GM21528 (cell line): ENCODE data around the gene PIGX.

Experiments
- ATAC-seq: cut with Tn5 transposase; IDR thresholded peaks from one replicate; pipeline ENCODE4 v1.9.1; 2021; ENCODE audit warnings: mild to moderate bottlenecking, moderate library complexity; ENCODE audit not compliant: unreplicated experiment, low FRiP score

The PIGX gene

DNA sequence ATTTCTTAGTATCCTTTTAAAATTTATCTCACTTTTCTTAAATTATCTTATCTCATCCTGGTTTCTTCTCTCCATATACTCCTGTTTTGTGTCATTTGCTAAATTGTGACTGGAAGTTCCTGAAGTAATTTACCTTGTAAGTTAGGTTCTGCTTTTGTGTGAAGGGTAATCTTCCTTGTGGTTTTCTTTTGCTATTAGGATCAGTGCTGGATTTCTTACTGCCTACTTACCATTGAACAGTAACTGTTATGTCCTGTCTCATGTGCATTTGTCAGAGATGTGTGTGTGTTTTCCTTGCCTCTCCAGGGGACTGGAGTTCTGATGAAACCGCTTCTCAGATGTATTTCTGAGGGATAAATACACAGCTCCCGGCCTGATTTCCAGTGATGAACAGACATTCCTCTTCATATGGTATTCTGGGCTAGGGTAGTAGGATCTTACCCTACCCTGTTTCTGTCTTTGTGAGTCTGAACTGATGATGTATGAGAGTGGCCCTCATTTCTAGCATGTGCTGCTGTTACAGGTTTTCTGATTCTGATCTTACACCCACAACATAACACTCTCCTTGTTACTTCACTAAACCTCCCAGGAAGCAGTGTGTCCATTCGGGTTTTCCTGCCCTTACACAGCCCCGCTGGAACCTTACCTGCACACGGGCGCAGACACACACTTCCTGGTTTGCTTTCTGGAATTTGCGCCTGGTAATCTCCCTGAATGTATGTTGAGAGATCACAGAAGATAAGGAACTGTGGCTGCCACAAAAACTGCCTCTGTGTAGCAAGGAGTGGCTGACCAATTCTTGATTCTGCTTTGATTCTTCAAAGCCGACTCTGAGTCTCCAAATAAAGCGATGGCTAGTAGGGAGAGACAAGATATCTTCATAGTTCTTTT lies 42.2 kb downstream of the PIGX start:
- ATAC-seq = no peak

DNA sequence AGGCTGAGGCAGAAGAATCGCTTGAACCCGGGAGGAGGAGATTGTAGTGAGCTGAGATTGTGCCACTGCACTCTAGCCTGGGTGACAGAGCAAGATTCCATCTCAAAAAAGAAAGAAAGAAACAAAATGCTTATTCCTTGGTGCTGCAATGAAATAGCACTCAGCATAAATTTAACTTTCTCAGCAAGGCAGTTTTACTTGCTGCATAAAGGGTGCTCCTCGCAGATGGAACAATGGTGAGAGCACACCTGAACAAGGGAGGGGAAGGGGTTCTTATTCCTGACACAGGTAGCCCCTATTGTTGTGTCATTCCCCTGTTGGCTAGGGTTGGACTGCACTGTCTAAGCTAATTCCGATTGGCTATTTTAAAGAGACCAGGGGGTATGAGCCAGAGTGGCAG lies 44.6 kb downstream of the PIGX start:
- ATAC-seq = no peak

GRCh38 chr3:196757876-196758739 lies 45.9 kb downstream of the PIGX start:
- no peak for ATAC-seq

DNA sequence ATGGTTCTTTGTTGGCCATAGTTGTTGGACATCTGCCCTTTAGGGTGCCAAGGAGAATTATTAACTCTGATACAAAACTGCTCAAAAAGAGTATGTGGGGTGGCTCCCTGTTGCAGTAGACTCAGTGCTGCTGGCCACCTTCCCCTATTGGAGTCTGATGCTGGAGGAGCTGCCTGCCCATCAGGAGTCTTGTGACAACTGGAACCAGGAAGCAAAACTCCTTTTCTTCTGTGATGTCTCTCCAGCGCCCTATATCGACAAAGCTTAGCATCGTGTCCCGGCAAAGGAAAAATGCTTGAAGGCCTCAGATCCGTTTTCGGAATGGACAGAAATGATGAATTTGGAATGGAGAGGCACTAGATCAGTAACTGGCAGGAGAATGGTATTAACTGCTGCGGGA lies 51.0 kb downstream of the PIGX start:
- ATAC-seq = no peak

GRCh38 chr3:196765454-196765853 lies 53.3 kb downstream of the PIGX start:
- no peak for ATAC-seq

DNA sequence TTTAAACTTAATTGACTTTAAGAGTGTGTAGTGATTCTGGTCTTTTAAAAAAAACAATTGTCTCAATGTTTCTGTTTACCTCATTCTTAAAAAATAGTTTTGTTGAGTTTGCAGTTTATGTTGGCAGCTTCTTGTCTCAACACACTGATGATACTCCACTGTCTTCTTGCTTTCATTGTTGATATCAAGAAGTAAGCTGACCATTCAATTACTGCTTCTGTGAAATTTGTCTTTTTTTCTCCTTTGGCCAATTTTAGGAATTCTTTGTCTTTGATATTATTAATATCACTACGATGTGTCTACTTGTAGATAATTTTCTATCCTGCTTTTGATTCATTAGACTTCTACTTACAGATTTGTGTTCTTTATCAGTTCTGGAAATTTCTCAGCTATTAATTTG lies 58.9 kb downstream of the PIGX start:
- ATAC-seq = no peak

- ATAC-seq = no peak
Observed at GRCh38 chr3:196772102-196772501, 59.9 kb downstream of the PIGX start.

- ATAC-seq = no peak
Observed at GRCh38 chr3:196772897-196773296, 60.7 kb downstream of the PIGX start.

GRCh38 chr3:196774191-196774820 lies 62.1 kb downstream of the PIGX start:
- ATAC-seq = no peak

- ATAC-seq = no peak
Observed at GRCh38 chr3:196774848-196775422, 62.8 kb downstream of the PIGX start.

- no peak for ATAC-seq
Observed at GRCh38 chr3:196775938-196776337, 63.8 kb downstream of the PIGX start.

DNA sequence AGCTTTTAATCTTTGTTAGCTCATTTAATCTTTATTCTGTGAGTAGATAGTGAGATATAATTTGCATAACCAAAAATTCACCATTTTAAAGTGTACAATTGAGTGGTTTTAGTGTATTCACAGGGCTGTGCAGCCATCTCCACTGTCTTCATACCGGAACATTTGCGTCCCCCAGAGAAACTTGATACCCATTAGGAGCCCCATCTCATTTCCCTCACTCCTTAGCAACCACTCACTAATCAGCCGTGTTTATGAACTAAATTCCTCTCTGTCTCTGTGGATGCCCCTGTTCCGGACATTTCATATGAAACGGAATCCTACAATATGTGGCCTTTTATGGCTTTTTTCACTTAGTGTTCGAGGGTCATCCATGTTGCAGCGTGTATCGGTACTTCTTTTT lies 65.7 kb downstream of the PIGX start:
- ATAC-seq = no peak

- no peak for ATAC-seq
Observed at GRCh38 chr3:196778755-196779154, 66.6 kb downstream of the PIGX start.

DNA sequence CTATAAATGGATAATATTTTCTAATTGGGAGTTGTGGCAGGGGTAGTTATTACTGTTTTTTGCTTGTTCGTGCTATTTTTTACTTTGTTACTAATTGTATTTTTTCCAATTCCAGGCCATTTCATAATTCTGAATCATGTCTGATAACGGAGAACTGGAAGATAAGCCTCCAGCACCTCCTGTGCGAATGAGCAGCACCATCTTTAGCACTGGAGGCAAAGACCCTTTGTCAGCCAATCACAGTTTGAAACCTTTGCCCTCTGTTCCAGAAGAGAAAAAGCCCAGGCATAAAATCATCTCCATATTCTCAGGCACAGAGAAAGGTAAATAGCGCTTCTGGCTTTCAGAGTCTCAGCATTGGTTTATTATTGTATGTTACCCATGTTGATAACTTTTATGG lies 70.3 kb downstream of the PIGX start:
- ATAC-seq = no peak
